AG09319 (cell line): ENCODE results near the gene MICAL2.

Experiments used
- DNase-seq: peaks from one replicate; pipeline ENCODE4 v3.0.0-alpha.2; 2010; ENCODE audit warnings: low read depth; ENCODE audit errors: extremely low read depth
- CTCF ChIP-seq: IDR thresholded peaks from 2 replicates; pipeline ENCODE4 v1.5.1; 2011; ENCODE audit warnings: low read depth, mild to moderate bottlenecking, inconsistent platforms, low read length, moderate library complexity

The MICAL2 gene

GRCh38 chr11:12269446-12270214 is 159.2 kb downstream of the MICAL2 start:
- no peak for TF ChIP-seq CTCF
- DNase-seq = no peak

DNA sequence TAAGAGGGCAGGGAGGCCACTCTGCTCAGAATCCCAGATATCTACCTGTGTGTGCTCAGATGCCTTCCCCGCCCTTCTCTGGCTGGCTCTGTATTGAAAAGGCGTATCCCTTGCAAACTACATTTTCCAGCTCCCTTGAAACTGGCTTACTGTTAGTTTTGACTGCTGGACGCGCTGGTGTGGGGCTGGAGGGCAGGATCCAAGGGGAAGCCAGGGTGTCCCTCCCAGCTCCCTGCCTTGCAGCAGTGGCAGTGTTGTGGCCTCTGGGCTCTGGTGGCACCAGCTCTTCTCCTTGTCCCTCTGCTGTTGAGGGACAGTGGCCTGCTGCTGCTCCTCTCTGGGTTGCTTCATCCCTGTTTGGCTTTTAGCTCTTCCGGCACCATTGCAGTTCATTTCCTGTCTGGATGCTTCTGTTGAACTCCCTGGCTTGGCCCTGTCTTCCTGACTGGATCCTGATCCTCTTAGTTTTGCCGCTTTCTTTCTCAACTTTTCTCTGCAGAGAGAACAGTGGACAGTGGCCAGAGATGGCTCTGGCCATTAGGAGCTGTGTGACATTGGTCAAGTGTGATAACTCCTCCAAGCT is 159.9 kb downstream of the MICAL2 start:
- no peak for DNase-seq
- TF ChIP-seq CTCF = no peak

DNA sequence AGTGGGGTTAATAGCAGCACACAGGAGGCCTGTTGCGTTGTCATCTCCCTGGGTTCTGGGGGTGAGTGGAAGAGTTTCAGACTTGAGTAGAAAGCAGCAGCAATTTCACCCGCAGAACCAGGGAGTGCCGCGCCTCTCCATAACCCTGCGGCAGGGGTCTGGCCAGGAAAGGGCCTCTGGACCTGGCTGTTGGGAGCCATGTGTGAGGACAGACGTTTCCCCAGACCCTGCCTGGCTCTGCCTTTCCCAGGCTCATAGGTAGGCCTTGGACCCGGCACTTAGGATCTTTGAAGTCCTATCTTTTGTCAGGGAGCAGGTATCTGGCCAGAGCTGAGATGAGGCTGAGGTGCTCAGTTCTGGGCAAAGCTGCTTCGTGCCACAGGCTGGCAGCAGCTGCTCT is 160.4 kb downstream of the MICAL2 start:
- TF ChIP-seq CTCF = no peak
- no peak for DNase-seq

GRCh38 chr11:12271241-12271640 is 160.9 kb downstream of the MICAL2 start:
- DNase-seq = no peak

GRCh38 chr11:12271826-12272366 is 161.5 kb downstream of the MICAL2 start:
- no peak for DNase-seq
- no peak for TF ChIP-seq CTCF

More at GRCh38 chr11:12271241-12271640, 160.9 kb downstream of the MICAL2 start:
- no peak for TF ChIP-seq CTCF

DNA sequence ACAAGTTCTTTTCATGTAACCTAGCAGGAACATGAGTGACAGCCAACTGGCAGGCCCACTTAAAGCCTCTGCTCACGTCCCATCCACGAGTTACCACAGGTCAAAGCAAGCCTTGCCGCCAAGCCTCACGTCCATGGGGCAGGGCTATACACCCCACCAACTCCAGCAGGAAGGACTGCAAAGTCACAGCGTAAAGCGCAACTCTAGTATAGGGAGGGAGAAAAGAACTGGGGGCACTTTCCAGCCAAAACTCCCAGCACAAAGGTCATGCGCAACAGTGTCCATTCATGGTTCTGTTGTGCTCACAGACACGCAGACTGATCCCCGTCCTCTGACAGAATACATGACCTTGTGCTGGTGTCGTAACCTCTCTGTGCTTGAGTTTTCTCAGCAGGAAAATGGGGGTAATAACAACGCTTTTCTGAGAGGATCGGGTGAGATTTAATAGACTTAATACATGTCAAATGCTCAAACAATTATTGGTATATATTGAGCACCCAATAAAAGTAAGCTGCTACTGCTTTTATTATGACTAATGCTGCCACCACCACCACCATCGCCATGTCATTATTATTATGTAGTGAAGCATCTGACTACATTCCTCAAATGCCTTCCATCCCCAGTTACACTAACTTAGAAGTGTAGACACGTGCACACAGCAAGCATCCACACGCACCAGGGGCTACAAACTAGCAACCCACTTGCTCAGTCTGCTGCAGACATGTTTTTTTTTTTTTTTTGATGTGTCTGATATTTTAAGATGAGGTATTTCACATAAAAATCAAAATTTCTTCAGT is 162.6 kb downstream of the MICAL2 start:
- no peak for DNase-seq
- no peak for TF ChIP-seq CTCF
